Measurements from ENCODE around the gene CAMK2B. TPM values are rescaled to one million over a fixed set of nuclear protein-coding genes. Genes with fewer than 3 reads are reported as not detected.

The CAMK2B gene
- total and polyA plus RNA-seq, 2 experiments from 2014 or later = not detected

DNA sequence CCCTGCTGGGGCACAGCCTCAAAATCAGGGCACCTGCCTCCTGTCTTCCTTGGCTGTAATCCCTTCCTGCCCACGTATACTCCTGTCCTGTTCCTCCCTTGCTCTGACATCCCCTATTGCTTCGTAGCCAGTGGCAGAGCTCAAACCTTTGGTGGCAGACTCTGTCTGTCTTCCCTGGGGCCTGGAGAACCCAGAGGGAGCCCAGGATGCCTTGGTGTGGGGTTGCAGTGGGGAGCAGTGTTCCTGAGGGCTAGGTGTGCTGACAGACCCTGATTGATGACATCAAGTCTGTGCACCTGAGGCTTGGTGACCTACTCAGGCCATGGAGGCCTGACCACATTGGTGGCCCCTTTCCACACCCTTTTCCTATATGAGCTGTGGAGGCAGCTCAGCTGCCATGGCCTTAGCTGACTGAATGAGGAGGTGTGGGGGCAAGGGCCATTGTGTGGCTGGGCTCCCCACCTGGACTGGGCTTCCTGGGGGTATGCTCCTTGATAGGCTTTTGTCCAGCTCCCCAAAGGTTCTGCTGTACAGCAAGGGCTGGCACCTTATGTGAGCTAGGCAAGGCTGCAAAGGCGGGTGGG, 130.7 kb downstream of the CAMK2B start (continued):
- TF ChIP-seq, protein P1, sequence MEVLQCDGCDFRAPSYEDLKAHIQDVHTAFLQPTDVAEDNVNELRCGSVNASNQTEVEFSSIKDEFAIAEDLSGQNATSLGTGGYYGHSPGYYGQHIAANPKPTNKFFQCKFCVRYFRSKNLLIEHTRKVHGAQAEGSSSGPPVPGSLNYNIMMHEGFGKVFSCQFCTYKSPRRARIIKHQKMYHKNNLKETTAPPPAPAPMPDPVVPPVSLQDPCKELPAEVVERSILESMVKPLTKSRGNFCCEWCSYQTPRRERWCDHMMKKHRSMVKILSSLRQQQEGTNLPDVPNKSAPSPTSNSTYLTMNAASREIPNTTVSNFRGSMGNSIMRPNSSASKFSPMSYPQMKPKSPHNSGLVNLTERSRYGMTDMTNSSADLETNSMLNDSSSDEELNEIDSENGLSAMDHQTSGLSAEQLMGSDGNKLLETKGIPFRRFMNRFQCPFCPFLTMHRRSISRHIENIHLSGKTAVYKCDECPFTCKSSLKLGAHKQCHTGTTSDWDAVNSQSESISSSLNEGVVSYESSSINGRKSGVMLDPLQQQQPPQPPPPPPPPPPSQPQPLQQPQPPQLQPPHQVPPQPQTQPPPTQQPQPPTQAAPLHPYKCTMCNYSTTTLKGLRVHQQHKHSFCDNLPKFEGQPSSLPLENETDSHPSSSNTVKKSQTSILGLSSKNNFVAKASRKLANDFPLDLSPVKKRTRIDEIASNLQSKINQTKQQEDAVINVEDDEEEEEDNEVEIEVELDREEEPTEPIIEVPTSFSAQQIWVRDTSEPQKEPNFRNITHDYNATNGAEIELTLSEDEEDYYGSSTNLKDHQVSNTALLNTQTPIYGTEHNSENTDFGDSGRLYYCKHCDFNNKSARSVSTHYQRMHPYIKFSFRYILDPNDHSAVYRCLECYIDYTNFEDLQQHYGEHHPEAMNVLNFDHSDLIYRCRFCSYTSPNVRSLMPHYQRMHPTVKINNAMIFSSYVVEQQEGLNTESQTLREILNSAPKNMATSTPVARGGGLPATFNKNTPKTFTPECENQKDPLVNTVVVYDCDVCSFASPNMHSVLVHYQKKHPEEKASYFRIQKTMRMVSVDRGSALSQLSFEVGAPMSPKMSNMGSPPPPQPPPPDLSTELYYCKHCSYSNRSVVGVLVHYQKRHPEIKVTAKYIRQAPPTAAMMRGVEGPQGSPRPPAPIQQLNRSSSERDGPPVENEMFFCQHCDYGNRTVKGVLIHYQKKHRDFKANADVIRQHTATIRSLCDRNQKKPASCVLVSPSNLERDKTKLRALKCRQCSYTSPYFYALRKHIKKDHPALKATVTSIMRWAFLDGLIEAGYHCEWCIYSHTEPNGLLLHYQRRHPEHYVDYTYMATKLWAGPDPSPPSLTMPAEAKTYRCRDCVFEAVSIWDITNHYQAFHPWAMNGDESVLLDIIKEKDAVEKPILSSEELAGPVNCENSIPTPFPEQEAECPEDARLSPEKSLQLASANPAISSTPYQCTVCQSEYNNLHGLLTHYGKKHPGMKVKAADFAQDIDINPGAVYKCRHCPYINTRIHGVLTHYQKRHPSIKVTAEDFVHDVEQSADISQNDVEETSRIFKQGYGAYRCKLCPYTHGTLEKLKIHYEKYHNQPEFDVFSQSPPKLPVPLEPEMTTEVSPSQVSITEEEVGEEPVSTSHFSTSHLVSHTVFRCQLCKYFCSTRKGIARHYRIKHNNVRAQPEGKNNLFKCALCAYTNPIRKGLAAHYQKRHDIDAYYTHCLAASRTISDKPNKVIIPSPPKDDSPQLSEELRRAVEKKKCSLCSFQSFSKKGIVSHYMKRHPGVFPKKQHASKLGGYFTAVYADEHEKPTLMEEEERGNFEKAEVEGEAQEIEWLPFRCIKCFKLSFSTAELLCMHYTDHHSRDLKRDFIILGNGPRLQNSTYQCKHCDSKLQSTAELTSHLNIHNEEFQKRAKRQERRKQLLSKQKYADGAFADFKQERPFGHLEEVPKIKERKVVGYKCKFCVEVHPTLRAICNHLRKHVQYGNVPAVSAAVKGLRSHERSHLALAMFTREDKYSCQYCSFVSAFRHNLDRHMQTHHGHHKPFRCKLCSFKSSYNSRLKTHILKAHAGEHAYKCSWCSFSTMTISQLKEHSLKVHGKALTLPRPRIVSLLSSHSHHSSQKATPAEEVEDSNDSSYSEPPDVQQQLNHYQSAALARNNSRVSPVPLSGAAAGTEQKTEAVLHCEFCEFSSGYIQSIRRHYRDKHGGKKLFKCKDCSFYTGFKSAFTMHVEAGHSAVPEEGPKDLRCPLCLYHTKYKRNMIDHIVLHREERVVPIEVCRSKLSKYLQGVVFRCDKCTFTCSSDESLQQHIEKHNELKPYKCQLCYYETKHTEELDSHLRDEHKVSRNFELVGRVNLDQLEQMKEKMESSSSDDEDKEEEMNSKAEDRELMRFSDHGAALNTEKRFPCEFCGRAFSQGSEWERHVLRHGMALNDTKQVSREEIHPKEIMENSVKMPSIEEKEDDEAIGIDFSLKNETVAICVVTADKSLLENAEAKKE (CRISPR knock-in tag; IDR thresholded peaks at IDR 0.05) = no peak
- no peak for TF ChIP-seq EZH2phosphoT487 (IDR thresholded peaks at IDR 0.05; ENCODE audit: unreplicated experiment)
- no peak for TF ChIP-seq CREB1 (CRISPR knock-in tag; IDR thresholded peaks at IDR 0.05; ENCODE audit: low read depth)
- TF ChIP-seq, protein P2, sequence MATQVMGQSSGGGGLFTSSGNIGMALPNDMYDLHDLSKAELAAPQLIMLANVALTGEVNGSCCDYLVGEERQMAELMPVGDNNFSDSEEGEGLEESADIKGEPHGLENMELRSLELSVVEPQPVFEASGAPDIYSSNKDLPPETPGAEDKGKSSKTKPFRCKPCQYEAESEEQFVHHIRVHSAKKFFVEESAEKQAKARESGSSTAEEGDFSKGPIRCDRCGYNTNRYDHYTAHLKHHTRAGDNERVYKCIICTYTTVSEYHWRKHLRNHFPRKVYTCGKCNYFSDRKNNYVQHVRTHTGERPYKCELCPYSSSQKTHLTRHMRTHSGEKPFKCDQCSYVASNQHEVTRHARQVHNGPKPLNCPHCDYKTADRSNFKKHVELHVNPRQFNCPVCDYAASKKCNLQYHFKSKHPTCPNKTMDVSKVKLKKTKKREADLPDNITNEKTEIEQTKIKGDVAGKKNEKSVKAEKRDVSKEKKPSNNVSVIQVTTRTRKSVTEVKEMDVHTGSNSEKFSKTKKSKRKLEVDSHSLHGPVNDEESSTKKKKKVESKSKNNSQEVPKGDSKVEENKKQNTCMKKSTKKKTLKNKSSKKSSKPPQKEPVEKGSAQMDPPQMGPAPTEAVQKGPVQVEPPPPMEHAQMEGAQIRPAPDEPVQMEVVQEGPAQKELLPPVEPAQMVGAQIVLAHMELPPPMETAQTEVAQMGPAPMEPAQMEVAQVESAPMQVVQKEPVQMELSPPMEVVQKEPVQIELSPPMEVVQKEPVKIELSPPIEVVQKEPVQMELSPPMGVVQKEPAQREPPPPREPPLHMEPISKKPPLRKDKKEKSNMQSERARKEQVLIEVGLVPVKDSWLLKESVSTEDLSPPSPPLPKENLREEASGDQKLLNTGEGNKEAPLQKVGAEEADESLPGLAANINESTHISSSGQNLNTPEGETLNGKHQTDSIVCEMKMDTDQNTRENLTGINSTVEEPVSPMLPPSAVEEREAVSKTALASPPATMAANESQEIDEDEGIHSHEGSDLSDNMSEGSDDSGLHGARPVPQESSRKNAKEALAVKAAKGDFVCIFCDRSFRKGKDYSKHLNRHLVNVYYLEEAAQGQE (IDR thresholded peaks at IDR 0.05; ENCODE audit: unreplicated experiment) = no peak
- no peak for TF ChIP-seq ZNF114 (CRISPR knock-in tag; IDR thresholded peaks at IDR 0.05)
- no peak for TF ChIP-seq EZH2 (IDR thresholded peaks at IDR 0.05; ENCODE audit: low read depth, unreplicated experiment)
- no peak for TF ChIP-seq NANOG (IDR thresholded peaks at IDR 0.05; ENCODE audit: borderline replicate concordance)

Data from GM23338 (cell line).